ENCODE measurements around the gene ELMO3.

ELMO3 gene

GRCh38 chr16:67244387-67245185, 45.7 kb downstream of the ELMO3 start:
- H3K4me2 ChIP-seq (ENCODE audit: low read length): peak overlapping the region; percentile 73
- 0 out of 2 replicates have a peak, but pooled peaks cover 2% of the 10 kb centered on the region for H4K20me1 ChIP-seq (ENCODE audit: insufficient read depth, low read length)
- H3K27ac ChIP-seq (ENCODE audit: low read length): peak overlapping the region; percentile 86
- H3K4me3 ChIP-seq (ENCODE audit: low read length): peak overlapping the region; percentile 95
- H3K36me3 ChIP-seq (replicated peaks; ENCODE audit: low read depth, low read length): no peaks in the 10 kb centered on the region
- TF ChIP-seq EZH2phosphoT487 (IDR thresholded peaks at IDR 0.05; ENCODE audit: low read depth) (no peak), CTCF (IDR thresholded peaks at IDR 0.05; ENCODE audit: low read depth, low read length) (no peak)
- peaks cover 20% of the 10 kb centered on the region for H3K79me2 ChIP-seq (ENCODE audit: low read length)
- no peaks in the 10 kb centered on the region for H3K9me3 ChIP-seq (ENCODE audit: insufficient read depth, low read length)
- H3K27me3 ChIP-seq (ENCODE audit: low read depth, low read length): no peaks in the 10 kb centered on the region
- H2AFZ ChIP-seq (ENCODE audit: low read depth, low read length): no peak overlapping the region
- H3K9ac ChIP-seq (ENCODE audit: low read length): peak overlapping the region; percentile 66
- peaks cover 36% of the 10 kb centered on the region for H3K4me1 ChIP-seq (ENCODE audit: low read length)

GRCh38 chr16:67245186-67245585, 46.3 kb downstream of the ELMO3 start:
- Histone ChIP-seq H3K27me3 (ENCODE audit: low read depth, low read length) (no peaks in the 10 kb centered on the region), H3K36me3 (replicated peaks; ENCODE audit: low read depth, low read length) (no peaks in the 10 kb centered on the region), H3K4me1 (ENCODE audit: low read length) (peaks cover 40% of the 10 kb centered on the region), H3K9ac (ENCODE audit: low read length) (peak overlapping the region; percentile 49), H2AFZ (ENCODE audit: low read depth, low read length) (no peak overlapping the region), H3K9me3 (ENCODE audit: insufficient read depth, low read length) (no peaks in the 10 kb centered on the region), H3K4me2 (ENCODE audit: low read length) (peak overlapping the region; percentile 73), H3K79me2 (ENCODE audit: low read length) (peaks cover 20% of the 10 kb centered on the region), H3K4me3 (ENCODE audit: low read length) (peak overlapping the region; percentile 95), H3K27ac (ENCODE audit: low read length) (peak overlapping the region; percentile 86), H4K20me1 (ENCODE audit: insufficient read depth, low read length) (0 out of 2 replicates have a peak, but pooled peaks cover 2% of the 10 kb centered on the region)
- no peak for TF ChIP-seq EZH2phosphoT487 (IDR thresholded peaks at IDR 0.05; ENCODE audit: low read depth)
- TF ChIP-seq CTCF (IDR thresholded peaks at IDR 0.05; ENCODE audit: low read depth, low read length): no peak

- Histone ChIP-seq H4K20me1 (ENCODE audit: insufficient read depth, low read length) (0 out of 2 replicates have a peak, but pooled peaks cover 2% of the 10 kb centered on the region), H3K4me3 (ENCODE audit: low read length) (peak overlapping the region; percentile 95), H2AFZ (ENCODE audit: low read depth, low read length) (no peak overlapping the region), H3K36me3 (replicated peaks; ENCODE audit: low read depth, low read length) (no peaks in the 10 kb centered on the region), H3K9ac (ENCODE audit: low read length) (peak overlapping the region; percentile 73), H3K4me2 (ENCODE audit: low read length) (peak overlapping the region; percentile 73), H3K27me3 (ENCODE audit: low read depth, low read length) (no peaks in the 10 kb centered on the region), H3K27ac (ENCODE audit: low read length) (peak overlapping the region; percentile 54), H3K79me2 (ENCODE audit: low read length) (peaks cover 20% of the 10 kb centered on the region), H3K4me1 (ENCODE audit: low read length) (peaks cover 40% of the 10 kb centered on the region), H3K9me3 (ENCODE audit: insufficient read depth, low read length) (no peaks in the 10 kb centered on the region)
- no peak for TF ChIP-seq CTCF (IDR thresholded peaks at IDR 0.05; ENCODE audit: low read depth, low read length)
- TF ChIP-seq EZH2phosphoT487 (IDR thresholded peaks at IDR 0.05; ENCODE audit: low read depth): no peak
Measured at GRCh38 chr16:67245674-67246080, 46.7 kb downstream of the ELMO3 start.

- Histone ChIP-seq H4K20me1 (ENCODE audit: insufficient read depth, low read length) (0 out of 2 replicates have a peak, but pooled peaks cover 2% of the 10 kb centered on the region), H3K4me3 (ENCODE audit: low read length) (peak overlapping the region; percentile 95), H3K27me3 (ENCODE audit: low read depth, low read length) (no peaks in the 10 kb centered on the region), H3K9ac (ENCODE audit: low read length) (peak overlapping the region; percentile 73), H3K4me1 (ENCODE audit: low read length) (peaks cover 40% of the 10 kb centered on the region), H3K4me2 (ENCODE audit: low read length) (peak overlapping the region; percentile 73), H3K9me3 (ENCODE audit: insufficient read depth, low read length) (no peaks in the 10 kb centered on the region), H3K36me3 (replicated peaks; ENCODE audit: low read depth, low read length) (no peaks in the 10 kb centered on the region), H3K27ac (ENCODE audit: low read length) (peak overlapping the region; percentile 54), H2AFZ (ENCODE audit: low read depth, low read length) (no peak overlapping the region; the same call in 1 of the 2 replicates), H3K79me2 (ENCODE audit: low read length) (peaks cover 20% of the 10 kb centered on the region)
- TF ChIP-seq EZH2phosphoT487 (IDR thresholded peaks at IDR 0.05; ENCODE audit: low read depth) (no peak), CTCF (IDR thresholded peaks at IDR 0.05; ENCODE audit: low read depth, low read length) (peak; percentile 47)
Measured at GRCh38 chr16:67246081-67246755, 47.3 kb downstream of the ELMO3 start.

Data from OCI-LY3 (cell line).